Skeletal muscle tissue (tissue), 4 donors: ENCODE measurements around the gene BMPER. TPM values are rescaled to one million over a fixed set of nuclear protein-coding genes. Genes with fewer than 3 reads are reported as not detected.

Source experiments
- H3K27ac ChIP-seq: one replicate; pipeline ENCODE4 v1.7.0; 2013; ENCODE audit warnings: mild to moderate bottlenecking, low read depth, low read length, inconsistent platforms
- H3K27me3 ChIP-seq, 3 donors: one replicate each; pipeline ENCODE4 v1.7.0; 2013; ENCODE audit warnings: low read length in 3 of 3; ENCODE audit not compliant: control insufficient read depth in 3 of 3, insufficient read depth in 3 of 3
- H3K36me3 ChIP-seq, 3 donors: one replicate each; pipeline ENCODE4 v1.7.0; 2013; ENCODE audit warnings: low read length in 3 of 3; ENCODE audit not compliant: control insufficient read depth in 3 of 3, insufficient read depth in 3 of 3
- H3K4me1 ChIP-seq, 3 donors: one replicate each; pipeline ENCODE4 v1.7.0; 2013; ENCODE audit warnings: low read length in 3 of 3, mild to moderate bottlenecking in 3 of 3; ENCODE audit not compliant: control insufficient read depth in 3 of 3, insufficient read depth in 3 of 3
- H3K4me3 ChIP-seq, 3 donors: one replicate each; pipeline ENCODE4 v1.7.0; 2013; ENCODE audit warnings: low read length in 3 of 3
- H3K9ac ChIP-seq, 3 donors: one replicate each; pipeline ENCODE4 v1.7.0; 2013; ENCODE audit warnings: low read length in 3 of 3, mild to moderate bottlenecking in 3 of 3, moderate library complexity in 2 of 3, low read depth in 1 of 3
- H3K9me3 ChIP-seq, 3 donors: one replicate each; pipeline ENCODE4 v1.7.0; 2013; ENCODE audit warnings: low read length in 3 of 3; ENCODE audit not compliant: control insufficient read depth in 3 of 3
- total RNA-seq: library from RNA; depleted of rRNA; stranded (reverse); fragments of >200 nt; gene quantifications from one replicate; pipeline ENCODE4 v1.2.3, GENCODE V29; 2014
- donor health status: Osteomylitis.

BMPER gene
- total RNA-seq, 1 donor from 2014 or later, result 9.4 TPM

GRCh38 chr7:34136698-34137097 is 231.4 kb downstream of the BMPER start:
- Histone ChIP-seq H3K27ac (no peak overlapping the region), H3K9me3 (no peaks in the 10 kb centered on the region), H3K36me3 (no peaks in the 10 kb centered on the region), H3K9ac (peak overlapping the region in 1 of 3 donors; percentile 5), H3K4me1 (peaks cover 15 to 23% (median 21%) of the 10 kb centered on the region in 3 donors), H3K27me3 (no peaks in the 10 kb centered on the region), H3K4me3 (no peak overlapping the region)

DNA sequence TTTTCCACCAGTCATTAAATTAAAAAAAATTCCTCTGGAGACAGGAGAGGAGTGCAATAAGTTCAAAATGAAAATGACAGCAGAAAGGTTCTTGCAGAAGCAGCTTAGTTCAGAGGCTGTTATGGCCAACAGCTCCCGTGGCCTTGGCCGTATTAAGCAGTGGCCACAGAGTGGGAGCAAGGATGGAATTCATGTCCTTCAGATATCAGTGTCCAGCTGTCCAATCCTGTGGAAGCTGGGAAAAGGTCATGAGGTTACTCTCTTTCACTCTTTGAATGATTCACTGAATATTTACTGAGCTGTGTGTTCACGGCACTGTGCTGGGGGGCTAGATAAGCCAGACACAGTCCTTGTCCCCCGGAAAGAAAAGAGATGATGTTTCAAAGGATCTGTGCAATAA is 231.8 kb downstream of the BMPER start:
- Histone ChIP-seq H3K9me3 (no peaks in the 10 kb centered on the region), H3K36me3 (no peaks in the 10 kb centered on the region), H3K9ac (no peak overlapping the region), H3K4me3 (no peak overlapping the region), H3K4me1 (peaks cover 15 to 23% (median 21%) of the 10 kb centered on the region in 3 donors), H3K27me3 (no peaks in the 10 kb centered on the region), H3K27ac (no peak overlapping the region)

- Histone ChIP-seq H3K36me3 (no peaks in the 10 kb centered on the region), H3K4me3 (no peak overlapping the region), H3K9ac (no peak overlapping the region), H3K9me3 (no peaks in the 10 kb centered on the region), H3K27me3 (no peaks in the 10 kb centered on the region), H3K27ac (no peak overlapping the region), H3K4me1 (peaks cover 15 to 23% (median 21%) of the 10 kb centered on the region in 3 donors)
Observed at GRCh38 chr7:34138483-34138882, 233.1 kb downstream of the BMPER start.

- Histone ChIP-seq H3K27me3 (no peaks in the 10 kb centered on the region), H3K4me1 (peaks cover 15 to 23% (median 17%) of the 10 kb centered on the region in 3 donors), H3K9ac (no peak overlapping the region)
Observed at GRCh38 chr7:34139086-34139485, 233.7 kb downstream of the BMPER start.

GRCh38 chr7:34140066-34140465 is 234.7 kb downstream of the BMPER start:
- Histone ChIP-seq H3K9me3 (no peaks in the 10 kb centered on the region), H3K36me3 (no peaks in the 10 kb centered on the region), H3K27me3 (no peaks in the 10 kb centered on the region), H3K4me3 (no peak overlapping the region), H3K9ac (no peak overlapping the region), H3K4me1 (peaks cover 15 to 23% (median 17%) of the 10 kb centered on the region in 3 donors), H3K27ac (no peak overlapping the region)

More at GRCh38 chr7:34139086-34139485, 233.7 kb downstream of the BMPER start:
- H3K4me3 ChIP-seq, result no peak overlapping the region
- H3K9me3 ChIP-seq, result no peaks in the 10 kb centered on the region
- H3K36me3 ChIP-seq, result no peaks in the 10 kb centered on the region
- no peak overlapping the region for H3K27ac ChIP-seq

- Histone ChIP-seq H3K4me1 (peaks cover 0 to 6% (median 0%) of the 10 kb centered on the region in 3 donors), H3K9me3 (no peaks in the 10 kb centered on the region), H3K4me3 (no peak overlapping the region), H3K9ac (no peak overlapping the region), H3K36me3 (no peaks in the 10 kb centered on the region), H3K27ac (no peak overlapping the region), H3K27me3 (no peaks in the 10 kb centered on the region)
Observed at GRCh38 chr7:34143402-34143801, 238.1 kb downstream of the BMPER start.

- H3K27me3 ChIP-seq, result no peaks in the 10 kb centered on the region
- H3K9ac ChIP-seq, result no peak overlapping the region
- no peak overlapping the region for H3K27ac ChIP-seq
- H3K4me1 ChIP-seq, result peaks cover 0 to 6% (median 0%) of the 10 kb centered on the region in 3 donors
- H3K36me3 ChIP-seq, result no peaks in the 10 kb centered on the region
- H3K9me3 ChIP-seq, result no peaks in the 10 kb centered on the region
- no peak overlapping the region for H3K4me3 ChIP-seq
Observed at GRCh38 chr7:34145603-34146002, 240.3 kb downstream of the BMPER start.

GRCh38 chr7:34153656-34154270 is 248.4 kb downstream of the BMPER start:
- no peak overlapping the region for H3K4me3 ChIP-seq
- no peaks in the 10 kb centered on the region for H3K36me3 ChIP-seq
- H3K9ac ChIP-seq, result no peak overlapping the region

GRCh38 chr7:34155220-34155908 is 250.0 kb downstream of the BMPER start:
- Histone ChIP-seq H3K9me3 (no peaks in the 10 kb centered on the region), H3K4me1 (peaks cover 22 to 25% (median 22%) of the 10 kb centered on the region in 3 donors), H3K27ac (peak overlapping the region; percentile 27), H3K4me3 (no peak overlapping the region), H3K9ac (no peak overlapping the region), H3K27me3 (no peaks in the 10 kb centered on the region), H3K36me3 (no peaks in the 10 kb centered on the region)

More at GRCh38 chr7:34153656-34154270, 248.4 kb downstream of the BMPER start:
- Histone ChIP-seq H3K4me1 (peaks cover 18 to 24% (median 22%) of the 10 kb centered on the region in 3 donors), H3K27ac (no peak overlapping the region), H3K9me3 (no peaks in the 10 kb centered on the region), H3K27me3 (no peaks in the 10 kb centered on the region)

DNA sequence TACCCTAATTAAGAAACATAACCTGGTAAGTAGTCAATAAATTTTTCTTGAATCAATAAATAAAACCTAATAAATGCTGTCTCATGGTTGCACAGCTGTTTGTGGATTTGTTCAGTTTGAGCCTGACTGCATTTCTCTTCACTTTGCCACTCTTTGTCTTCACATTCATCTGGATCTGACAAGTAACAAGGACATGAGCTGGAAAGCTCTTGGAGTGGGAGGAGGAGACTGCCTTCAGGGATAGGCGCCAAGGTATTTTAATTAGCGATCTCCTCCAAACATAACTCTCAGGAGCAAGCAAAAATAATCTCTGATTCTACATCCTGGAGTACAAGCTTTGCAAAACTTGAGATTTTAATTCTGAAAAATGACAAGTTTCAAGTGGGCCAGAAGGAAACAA is 251.0 kb downstream of the BMPER start:
- H3K36me3 ChIP-seq, result no peaks in the 10 kb centered on the region
- no peak overlapping the region for H3K27ac ChIP-seq
- no peak overlapping the region for H3K4me3 ChIP-seq
- no peaks in the 10 kb centered on the region for H3K27me3 ChIP-seq
- H3K9ac ChIP-seq, result no peak overlapping the region
- peaks cover 22 to 25% (median 22%) of the 10 kb centered on the region in 3 donors for H3K4me1 ChIP-seq
- no peaks in the 10 kb centered on the region for H3K9me3 ChIP-seq
